DND-41 (cell line): ENCODE measurements around the gene SLC39A3.

ENCODE experiments used
- EZH2 ChIP-seq: IDR thresholded peaks from 3 replicates; pipeline ENCODE4 v1.6.1; 2012; ENCODE audit warnings: borderline replicate concordance, low read depth, mild to moderate bottlenecking, moderate library complexity, low read length, inconsistent platforms; ENCODE audit not compliant: severe bottlenecking
- TF ChIP-seq, protein P1 (sequence below): IDR thresholded peaks from 2 replicates; pipeline ENCODE4 v1.5.1; 2012; ENCODE audit warnings: borderline replicate concordance, low read length, moderate library complexity, mild to moderate bottlenecking; ENCODE audit not compliant: poor library complexity, severe bottlenecking; ENCODE audit errors: extremely low read depth

DNA sequence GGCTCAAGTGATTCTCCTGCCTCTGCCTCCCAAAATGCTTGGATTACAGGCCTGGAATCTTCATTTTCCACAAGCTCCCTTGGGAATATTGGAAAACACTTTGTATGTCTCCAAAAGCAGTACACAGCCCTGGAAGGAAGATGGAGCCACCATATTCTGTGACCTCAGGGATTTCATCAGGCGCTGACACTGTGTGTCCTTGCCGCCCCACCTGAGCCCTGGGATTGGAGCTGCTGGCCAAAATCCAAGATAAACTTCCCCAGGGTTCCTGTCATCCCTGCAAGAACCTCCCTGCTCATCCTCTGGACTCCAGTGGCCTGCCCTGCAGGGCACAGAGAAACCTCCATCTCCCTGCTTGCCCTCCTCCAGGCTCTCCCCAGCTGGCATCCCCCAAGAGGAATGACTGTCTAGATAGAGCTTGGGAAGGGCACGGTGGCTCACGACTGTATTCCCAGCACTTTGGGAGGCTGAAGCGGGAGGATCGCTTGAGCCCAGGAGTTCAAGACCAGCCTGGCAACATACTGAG is 36.1 kb downstream of the SLC39A3 start:
- TF ChIP-seq, protein P1, sequence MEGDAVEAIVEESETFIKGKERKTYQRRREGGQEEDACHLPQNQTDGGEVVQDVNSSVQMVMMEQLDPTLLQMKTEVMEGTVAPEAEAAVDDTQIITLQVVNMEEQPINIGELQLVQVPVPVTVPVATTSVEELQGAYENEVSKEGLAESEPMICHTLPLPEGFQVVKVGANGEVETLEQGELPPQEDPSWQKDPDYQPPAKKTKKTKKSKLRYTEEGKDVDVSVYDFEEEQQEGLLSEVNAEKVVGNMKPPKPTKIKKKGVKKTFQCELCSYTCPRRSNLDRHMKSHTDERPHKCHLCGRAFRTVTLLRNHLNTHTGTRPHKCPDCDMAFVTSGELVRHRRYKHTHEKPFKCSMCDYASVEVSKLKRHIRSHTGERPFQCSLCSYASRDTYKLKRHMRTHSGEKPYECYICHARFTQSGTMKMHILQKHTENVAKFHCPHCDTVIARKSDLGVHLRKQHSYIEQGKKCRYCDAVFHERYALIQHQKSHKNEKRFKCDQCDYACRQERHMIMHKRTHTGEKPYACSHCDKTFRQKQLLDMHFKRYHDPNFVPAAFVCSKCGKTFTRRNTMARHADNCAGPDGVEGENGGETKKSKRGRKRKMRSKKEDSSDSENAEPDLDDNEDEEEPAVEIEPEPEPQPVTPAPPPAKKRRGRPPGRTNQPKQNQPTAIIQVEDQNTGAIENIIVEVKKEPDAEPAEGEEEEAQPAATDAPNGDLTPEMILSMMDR, result no peak
- no peak for TF ChIP-seq EZH2
